ENCODE data around the gene SPOP.

GRCh38 chr17:49691086-49691676 is 13.3 kb upstream of the SPOP start:
- TF ChIP-seq, protein P1, sequence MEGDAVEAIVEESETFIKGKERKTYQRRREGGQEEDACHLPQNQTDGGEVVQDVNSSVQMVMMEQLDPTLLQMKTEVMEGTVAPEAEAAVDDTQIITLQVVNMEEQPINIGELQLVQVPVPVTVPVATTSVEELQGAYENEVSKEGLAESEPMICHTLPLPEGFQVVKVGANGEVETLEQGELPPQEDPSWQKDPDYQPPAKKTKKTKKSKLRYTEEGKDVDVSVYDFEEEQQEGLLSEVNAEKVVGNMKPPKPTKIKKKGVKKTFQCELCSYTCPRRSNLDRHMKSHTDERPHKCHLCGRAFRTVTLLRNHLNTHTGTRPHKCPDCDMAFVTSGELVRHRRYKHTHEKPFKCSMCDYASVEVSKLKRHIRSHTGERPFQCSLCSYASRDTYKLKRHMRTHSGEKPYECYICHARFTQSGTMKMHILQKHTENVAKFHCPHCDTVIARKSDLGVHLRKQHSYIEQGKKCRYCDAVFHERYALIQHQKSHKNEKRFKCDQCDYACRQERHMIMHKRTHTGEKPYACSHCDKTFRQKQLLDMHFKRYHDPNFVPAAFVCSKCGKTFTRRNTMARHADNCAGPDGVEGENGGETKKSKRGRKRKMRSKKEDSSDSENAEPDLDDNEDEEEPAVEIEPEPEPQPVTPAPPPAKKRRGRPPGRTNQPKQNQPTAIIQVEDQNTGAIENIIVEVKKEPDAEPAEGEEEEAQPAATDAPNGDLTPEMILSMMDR (IDR thresholded peaks at IDR 0.05; ENCODE audit: poor library complexity): no peak
- no peak for TF ChIP-seq EZH2 (IDR thresholded peaks at IDR 0.05; ENCODE audit: borderline replicate concordance)
